ENCODE data around the gene FOXD4L6. TPM values are rescaled to one million over a fixed set of nuclear protein-coding genes. Genes with fewer than 3 reads are reported as not detected.
A peak's percentile ranks its signal among the peaks of the same experiment; 100 is the strongest.
"Not testable (repeated sequence)": the region's sequence is repeated elsewhere in the genome, so short reads cannot be mapped to it uniquely, and the experiment has no call there.

The FOXD4L6 gene
- total RNA-seq, result not detected
- long read RNA-seq, result 0 reads

DNA sequence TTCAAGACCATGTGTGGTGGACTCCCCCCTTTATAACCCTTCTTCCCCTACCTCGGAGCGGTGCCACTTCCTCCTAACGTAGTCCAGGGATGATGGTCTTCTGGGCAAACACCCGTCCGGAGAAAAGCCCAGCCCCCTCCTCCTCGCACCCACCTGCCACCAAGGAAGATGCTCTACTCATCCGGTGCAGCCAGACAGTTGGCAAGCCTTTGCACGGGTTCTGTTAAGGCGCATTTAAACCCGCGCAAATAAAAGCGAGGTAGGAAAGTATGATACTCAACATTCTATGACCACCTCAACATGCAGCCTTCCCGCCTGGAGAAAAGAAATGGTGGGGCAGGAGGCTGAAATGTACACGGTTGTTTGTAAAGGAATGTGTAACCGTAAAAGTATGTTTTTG, at the start of gene FOXD4L6:
Gene FOXD4L6, minus strand, starts transcription at position 101 of the 400 bp plus-strand sequence. CDS start 298 bp downstream, outside the sequence.
- intact Hi-C loops (cut with DNase I); DNase-seq; ATAC-seq (ENCODE audit: poor library complexity): not testable (repeated sequence)

DNA sequence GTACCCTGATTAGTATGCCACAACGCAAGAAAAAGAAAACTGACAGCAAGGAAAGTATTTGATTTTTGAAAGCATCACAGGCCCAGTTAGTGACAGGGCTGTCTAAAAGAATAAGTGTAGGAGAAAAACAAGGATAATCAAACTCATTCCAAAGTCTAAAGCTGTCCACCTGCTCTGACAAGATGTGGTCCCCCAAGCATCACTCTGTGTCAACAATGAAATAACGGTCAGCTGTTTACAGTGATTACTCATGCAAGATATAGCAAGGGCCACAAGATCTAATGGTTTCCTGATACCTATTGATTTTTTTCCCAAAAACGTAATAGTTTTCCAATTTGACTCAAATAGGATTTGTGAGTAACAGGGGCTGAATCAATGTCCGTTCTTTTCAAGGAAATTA, 46.5 kb upstream of the FOXD4L6 start:
- ATAC-seq (ENCODE audit: poor library complexity); intact Hi-C loops (cut with DNase I); DNase-seq: not testable (repeated sequence)

DNA sequence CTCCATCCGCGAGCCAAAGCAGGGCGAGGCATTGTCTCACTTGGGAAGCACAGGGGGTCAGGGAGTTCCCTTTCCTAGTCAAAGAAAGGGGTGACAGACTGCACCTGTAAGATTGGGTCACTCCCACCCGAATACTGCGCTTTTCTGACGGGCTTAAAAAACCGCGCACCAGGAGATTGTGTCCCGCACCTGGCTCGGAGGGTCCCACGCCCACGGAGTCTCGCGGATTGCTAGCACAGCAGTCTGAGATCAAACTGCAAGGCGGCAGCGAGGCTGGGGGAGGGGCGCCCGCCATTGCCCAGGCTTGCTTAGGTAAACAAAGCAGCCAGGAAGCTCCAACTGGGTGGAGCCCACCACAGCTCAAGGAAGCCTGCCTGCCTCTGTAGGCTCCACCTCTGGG, 21.6 kb upstream of the FOXD4L6 start:
- ATAC-seq (ENCODE audit: poor library complexity); intact Hi-C loops (cut with DNase I): not testable (repeated sequence)
- peak; percentile 12 for DNase-seq

DNA sequence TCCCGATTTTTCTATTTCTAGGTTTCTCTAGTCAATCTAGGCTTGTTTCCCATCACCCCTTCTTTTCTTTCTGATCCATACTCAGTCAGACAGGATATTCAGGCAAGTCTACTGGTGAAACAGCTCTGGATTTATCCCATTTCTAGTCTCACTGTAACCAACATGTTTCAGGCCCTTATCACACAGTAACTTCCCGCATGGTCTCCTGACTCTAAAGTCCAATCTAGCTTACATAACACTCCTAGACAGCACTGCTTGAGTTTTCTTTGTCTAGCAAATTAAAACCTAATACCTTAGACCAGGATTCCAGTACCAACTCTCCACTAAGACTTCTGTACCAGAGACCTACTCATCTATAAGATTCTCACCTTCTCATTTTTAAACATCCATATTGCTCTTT, 13.4 kb upstream of the FOXD4L6 start:
- intact Hi-C loops (cut with DNase I); ATAC-seq (ENCODE audit: poor library complexity); DNase-seq: not testable (repeated sequence)

DNA sequence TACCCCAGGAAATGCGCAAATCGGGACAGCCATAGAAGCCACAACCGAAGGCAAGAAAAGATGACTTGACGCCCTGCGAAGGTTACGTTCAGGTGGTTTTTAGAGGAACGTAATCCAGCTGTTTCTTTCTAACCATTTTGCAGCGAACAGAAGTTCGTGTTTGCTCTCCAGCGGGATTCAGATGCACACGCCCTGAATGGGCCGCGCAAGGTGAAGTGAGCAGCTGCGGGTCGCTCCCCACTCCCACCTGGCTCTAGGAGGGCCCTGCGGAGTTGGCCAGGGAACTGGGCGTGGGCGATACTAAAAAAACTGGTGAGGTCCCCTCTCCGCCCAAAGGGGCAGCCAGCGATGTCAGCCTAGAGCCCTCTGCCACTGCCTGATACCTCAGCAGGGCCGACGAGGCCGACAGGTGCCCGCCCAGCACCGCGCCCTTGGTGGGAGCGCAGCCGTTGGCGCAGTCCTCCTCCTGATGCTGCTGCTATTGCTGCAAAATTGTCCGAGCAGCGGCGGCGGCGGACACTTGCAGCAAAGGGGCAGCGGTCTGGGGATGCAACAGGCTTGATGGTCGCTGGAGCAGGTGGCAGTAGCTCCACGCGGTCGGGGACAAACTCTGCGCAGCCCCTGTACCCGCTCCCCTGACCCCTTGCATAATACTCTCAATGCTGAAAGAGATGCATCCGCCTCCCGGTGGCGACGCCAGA, 1.6 kb downstream of the FOXD4L6 start:
- DNase-seq; intact Hi-C loops (cut with DNase I); ATAC-seq (ENCODE audit: poor library complexity): not testable (repeated sequence)

DNA sequence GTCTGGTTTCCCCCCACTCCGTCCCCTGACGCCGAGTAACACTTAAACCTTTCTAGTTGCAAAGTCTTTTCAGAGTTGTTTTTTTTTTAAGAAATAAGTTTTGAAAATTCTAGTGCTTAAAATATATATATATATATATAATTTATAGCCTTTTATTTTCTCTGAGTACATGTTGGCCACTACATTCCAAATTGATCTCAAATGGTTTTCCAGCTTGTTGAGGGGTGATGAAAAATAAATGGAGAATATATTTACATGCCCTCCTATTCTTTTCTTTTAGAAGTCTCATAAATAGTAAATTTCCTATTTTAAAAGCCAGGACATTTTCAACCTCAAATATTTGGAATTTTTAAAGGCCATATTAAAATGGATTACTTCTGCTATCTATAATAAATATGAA, 2.5 kb downstream of the FOXD4L6 start:
- intact Hi-C loops (cut with DNase I); ATAC-seq (ENCODE audit: poor library complexity): not testable (repeated sequence)

DNA sequence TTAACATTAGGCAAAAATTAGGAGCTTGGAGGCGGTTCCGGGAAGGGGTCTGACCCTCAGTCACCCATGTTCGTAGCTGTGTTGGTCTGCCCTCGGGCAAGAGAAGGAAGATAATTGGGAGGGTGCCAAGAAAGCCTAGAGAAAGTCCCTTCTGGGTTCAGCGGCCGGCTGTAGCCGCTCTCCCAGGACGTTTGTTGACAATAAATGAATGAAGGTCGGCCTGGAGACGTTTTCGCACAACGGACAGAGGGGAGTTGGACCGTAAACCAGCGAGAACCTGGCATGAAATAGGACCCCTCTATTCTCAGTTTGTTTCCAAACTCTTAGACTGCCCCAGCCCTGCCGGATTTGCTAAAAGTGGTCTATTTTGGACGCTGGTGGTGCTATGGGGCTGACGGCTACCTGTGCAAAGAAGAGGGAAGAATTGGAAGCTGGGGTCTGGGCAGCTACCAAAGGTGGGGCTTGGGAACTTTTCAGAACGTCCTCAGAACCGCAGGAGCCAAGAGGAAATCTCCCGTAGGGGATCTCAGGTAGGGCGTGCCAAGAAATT, 3.3 kb downstream of the FOXD4L6 start:
- ATAC-seq (ENCODE audit: poor library complexity); intact Hi-C loops (cut with DNase I); DNase-seq: not testable (repeated sequence)

More for the DNA sequence above, 2.5 kb downstream of the FOXD4L6 start:
- DNase-seq, result not testable (repeated sequence)

DNA sequence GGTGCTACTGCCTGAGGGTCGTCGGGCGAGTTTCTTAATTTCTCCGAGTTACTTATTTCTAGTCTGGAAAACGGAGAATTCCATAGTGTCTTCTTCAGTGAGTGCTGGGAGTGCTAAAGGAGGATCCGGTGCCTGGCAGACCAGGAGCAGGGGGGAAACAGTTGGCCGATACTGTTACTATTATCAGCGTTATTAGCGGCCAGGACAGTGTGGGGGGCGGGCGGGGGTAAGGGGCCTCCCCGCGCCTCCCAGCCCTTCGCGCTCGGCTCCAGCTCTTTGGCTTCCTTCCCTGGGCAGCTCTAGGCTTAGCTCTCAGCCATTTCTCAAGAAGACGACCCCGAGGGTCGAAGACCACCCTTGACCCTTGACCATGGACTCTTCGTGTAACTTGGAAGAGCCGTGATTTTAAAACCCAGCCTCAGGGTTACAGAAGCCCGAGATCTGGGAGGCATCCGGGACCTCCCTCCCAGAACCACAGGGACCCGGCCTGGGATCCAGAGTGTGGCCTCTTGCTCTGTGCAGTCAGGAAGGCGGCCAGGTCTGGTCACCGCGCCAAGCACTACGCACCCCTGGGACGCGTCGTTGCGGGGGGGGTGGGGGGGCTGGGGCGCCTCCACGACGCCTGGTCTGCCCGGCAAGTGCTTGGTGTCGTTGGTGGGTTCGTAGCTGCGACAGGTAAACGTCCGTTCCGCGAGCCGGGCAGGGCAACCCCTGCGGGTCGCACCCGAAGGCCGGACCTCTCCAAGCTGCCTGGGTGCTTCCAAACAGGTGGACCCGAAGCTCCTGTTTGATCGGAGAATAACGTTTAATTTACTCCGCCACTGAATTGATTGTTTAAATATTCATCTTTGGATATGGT, 4.0 kb downstream of the FOXD4L6 start:
- DNase-seq; intact Hi-C loops (cut with DNase I): not testable (repeated sequence)
- ATAC-seq (ENCODE audit: poor library complexity), result peak; percentile 55

DNA sequence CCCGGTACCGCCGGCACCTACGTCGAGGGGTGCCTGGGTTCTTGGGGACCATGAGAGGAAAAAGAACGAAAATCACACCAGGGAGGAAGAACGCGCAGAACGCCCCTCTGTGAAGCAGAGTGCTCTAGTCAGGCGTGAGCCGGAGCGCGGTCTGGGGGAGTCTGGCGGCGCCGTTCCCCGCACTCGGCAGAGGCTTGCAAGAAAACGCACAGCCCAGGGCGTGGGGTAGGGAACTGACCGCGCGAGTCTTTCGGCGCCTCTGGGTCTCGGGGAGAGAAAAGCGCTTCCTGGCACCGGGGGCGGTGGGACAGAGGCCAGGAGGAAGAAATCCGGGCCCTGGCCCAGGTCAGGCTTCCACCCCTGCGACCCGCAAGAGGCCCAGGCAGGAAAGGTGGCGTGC, 4.7 kb downstream of the FOXD4L6 start:
- DNase-seq, result not testable (repeated sequence)
- ATAC-seq (ENCODE audit: poor library complexity), result peak; percentile 45

DNA sequence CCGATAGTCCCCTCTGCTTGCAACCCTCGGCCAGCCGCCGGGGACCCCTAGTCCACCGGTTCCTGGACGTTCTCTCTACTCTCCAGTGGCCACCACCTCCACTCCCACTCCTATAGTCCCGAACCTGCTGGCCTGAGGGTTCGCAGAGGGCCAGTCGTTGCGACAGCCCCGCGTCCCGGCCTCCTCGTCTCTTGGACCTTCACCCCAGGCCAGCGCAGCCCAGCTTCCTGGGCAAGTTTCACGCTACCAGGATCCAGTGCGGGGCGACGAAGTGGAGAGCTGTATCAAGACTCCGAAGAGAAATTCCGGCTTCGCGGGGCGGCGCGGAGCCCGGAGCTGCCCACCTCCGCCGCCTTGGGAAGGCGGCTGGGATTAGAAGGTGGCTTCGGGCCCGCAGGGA, 5.1 kb downstream of the FOXD4L6 start:
- intact Hi-C loops (cut with DNase I); ATAC-seq (ENCODE audit: poor library complexity); DNase-seq: not testable (repeated sequence)

More for the DNA sequence above, 4.7 kb downstream of the FOXD4L6 start:
- intact Hi-C loops (cut with DNase I), result not testable (repeated sequence)

DNA sequence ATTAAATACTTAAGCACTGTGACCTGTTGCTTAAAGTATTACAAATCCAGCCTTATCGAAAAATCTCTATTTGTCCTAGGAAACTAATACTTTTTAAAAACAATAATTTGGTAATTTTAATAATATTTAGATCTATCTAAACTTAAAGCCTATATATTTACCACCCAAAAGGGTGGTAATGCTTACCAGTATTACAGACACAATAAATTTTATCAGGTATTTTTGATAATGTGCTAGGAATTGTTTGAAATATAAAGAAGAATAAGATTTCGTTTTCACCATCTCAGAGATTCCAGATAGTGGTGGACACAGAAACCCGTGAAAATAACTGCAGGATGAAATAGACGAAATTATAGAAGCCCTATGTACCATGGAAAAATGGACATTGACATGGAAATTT, 7.8 kb downstream of the FOXD4L6 start:
- DNase-seq; intact Hi-C loops (cut with DNase I); ATAC-seq (ENCODE audit: poor library complexity): not testable (repeated sequence)

DNA sequence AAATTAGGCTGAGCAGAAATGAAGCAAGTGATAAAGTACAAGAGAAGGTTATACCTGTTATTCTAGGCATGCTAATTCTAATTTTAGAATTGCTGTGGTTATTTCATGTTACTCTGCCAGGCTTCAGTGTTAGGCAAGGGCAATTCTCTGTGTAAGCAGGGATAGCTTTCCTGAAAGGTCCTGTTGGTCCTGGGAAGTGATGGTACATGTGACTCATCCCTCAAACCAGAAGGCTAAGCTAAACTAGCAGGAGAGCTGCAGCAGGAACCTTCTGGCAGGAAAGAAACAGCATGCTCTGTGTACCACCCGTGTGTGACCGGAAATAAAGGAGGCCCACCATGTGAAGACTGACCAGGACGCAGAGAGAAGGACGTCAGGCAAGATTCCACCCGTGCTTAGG, 8.8 kb downstream of the FOXD4L6 start:
- ATAC-seq (ENCODE audit: poor library complexity); DNase-seq; intact Hi-C loops (cut with DNase I): not testable (repeated sequence)

DNA sequence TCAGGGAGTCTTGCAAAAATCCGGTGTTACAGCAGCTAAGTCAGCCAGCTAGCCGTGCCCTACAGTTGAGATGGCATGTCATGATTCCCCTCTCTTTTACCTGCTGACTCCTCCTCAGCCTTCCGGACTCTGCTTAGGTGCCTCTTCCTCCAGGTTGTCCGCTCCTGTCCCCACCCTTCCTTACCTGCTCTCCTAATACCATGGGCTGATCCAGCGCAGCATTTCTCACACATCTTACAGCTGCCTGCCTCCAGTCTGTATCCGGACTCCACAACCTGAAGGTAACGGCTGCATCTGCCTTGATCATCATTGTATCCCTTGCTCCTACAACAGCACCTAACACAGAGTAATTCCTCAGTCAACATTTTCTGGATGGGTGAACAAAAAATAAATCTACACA, 9.2 kb downstream of the FOXD4L6 start:
- intact Hi-C loops (cut with DNase I); ATAC-seq (ENCODE audit: poor library complexity); DNase-seq: not testable (repeated sequence)

DNA sequence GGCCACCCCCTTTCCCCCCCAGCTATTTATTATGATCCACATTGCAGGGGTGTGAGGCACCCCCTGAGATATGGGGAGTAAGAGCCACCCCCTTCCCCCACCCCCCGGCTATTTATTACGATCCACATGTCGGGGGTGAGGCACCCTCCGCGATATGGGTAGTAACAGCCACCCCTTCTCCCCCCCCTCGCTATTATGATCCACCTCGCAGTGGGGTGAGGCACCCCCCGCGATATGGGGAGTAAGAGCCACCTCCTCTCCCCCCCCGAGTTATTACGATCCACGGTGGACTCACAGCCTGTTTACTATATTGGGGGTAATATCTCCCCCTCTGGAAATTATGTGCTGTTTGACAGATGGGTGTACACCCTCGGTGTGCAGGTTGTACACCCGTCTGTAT, 15.1 kb downstream of the FOXD4L6 start:
- ATAC-seq (ENCODE audit: poor library complexity); intact Hi-C loops (cut with DNase I): not testable (repeated sequence)

DNA sequence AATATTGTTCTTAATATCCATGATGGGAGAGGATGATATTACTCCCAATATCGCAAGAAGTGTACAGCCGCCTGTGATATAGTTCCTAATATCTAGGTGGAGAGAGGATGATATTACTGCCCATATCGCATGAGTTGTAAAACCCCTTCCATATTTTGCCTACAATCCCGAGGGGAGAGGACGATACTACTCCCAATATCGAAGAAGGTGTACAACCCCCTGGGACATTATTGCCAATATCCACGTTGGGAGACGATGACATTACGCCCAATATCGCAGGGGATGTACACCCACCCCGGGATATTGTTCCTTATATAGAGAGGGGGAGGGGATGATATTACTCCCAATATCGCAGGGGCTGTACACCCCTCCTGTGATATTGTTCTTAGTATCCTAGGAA, 17.1 kb downstream of the FOXD4L6 start:
- DNase-seq; ATAC-seq (ENCODE audit: poor library complexity); intact Hi-C loops (cut with DNase I): not testable (repeated sequence)

More for the DNA sequence above, 15.1 kb downstream of the FOXD4L6 start:
- not testable (repeated sequence) for DNase-seq

DNA sequence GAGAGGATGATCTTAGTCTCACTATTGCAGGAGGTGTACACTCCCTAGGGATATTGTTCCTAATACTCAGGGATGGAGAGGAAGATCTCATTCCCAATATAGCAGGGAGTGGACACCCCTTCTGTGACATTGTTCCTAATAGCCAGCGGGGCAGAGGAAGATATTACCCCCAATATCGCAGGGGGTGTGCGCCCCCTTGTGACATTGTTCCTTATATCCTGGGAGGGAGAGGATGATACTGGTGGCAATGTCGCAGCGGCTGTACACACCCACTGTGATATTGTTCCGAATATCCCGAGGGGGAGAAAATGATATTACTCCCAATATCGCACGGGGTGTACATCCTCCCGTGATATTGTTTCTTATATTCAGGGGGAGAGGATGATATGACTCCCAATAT, 17.6 kb downstream of the FOXD4L6 start:
- intact Hi-C loops (cut with DNase I); ATAC-seq (ENCODE audit: poor library complexity): not testable (repeated sequence)
- DNase-seq, result peak; percentile 30

DNA sequence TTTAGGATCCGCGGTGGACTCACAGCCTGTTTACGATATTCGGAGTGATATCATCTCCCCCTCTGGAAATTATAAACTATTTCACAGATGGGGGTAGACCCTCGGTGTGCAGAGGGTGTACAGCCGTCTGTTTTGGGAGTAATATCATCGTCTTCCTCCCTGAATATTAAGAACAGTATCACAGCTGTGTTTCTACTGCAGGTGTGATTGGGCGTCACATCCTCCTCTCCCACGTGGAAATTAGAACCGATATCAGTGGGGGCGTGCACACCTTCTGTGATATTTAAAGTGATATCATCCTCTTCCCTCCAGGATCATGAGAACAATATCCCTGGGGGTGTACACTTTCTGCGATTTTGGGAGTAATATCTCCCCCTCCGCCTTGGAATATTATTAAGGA, 19.2 kb downstream of the FOXD4L6 start:
- intact Hi-C loops (cut with DNase I); DNase-seq; ATAC-seq (ENCODE audit: poor library complexity): not testable (repeated sequence)

DNA sequence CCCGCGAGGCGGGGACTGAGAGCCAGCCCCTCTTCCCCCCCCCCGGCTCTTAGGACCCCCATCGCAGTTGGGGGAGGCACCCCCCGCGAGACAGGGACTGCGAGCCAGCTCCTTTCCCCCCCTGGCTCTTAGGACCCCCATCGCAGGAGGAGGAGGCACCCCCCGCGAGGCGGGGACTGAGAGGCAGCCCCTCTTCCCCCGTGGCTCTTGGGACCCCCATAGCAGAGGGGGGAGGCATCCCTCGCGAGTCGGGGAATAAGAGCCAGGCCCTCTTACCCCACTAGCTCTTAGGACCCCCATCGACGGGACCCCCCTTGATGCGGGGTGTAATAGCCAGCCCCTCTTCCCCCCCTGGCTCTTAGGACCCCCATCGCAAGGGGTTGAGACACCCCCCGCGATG, 19.7 kb downstream of the FOXD4L6 start:
- intact Hi-C loops (cut with DNase I); ATAC-seq (ENCODE audit: poor library complexity); DNase-seq: not testable (repeated sequence)

Measured in Right ventricle myocardium superior (tissue), 1 donor.